Ovary (tissue), 3 donors: Measurements from ENCODE around the gene CXCR1.

Source experiments
- CTCF ChIP-seq, 3 donors: fragments of 450-650 bp in 2 of 3; fragments of 200-600 bp in 1 of 3; IDR thresholded peaks; one replicate each; pipeline versions ENCODE4 v1.5.1 to v1.8.0; 2016 to 2022; ENCODE audit warnings: antibody characterized with exemption in 3 of 3, mild to moderate bottlenecking in 1 of 3
- EP300 ChIP-seq: sonication (generic); formaldehyde crosslinking; IDR thresholded peaks from one replicate; pipeline ENCODE4 v1.6.1; 2017; ENCODE audit warnings: antibody characterized with exemption
- POLR2A ChIP-seq: fragments of 450-650 bp; IDR thresholded peaks from one replicate; pipeline ENCODE4 v1.6.1; 2017; ENCODE audit warnings: antibody characterized with exemption, mild to moderate bottlenecking, moderate library complexity
- donor health status: DM: no; HTN: no; CAD: no.

DNA sequence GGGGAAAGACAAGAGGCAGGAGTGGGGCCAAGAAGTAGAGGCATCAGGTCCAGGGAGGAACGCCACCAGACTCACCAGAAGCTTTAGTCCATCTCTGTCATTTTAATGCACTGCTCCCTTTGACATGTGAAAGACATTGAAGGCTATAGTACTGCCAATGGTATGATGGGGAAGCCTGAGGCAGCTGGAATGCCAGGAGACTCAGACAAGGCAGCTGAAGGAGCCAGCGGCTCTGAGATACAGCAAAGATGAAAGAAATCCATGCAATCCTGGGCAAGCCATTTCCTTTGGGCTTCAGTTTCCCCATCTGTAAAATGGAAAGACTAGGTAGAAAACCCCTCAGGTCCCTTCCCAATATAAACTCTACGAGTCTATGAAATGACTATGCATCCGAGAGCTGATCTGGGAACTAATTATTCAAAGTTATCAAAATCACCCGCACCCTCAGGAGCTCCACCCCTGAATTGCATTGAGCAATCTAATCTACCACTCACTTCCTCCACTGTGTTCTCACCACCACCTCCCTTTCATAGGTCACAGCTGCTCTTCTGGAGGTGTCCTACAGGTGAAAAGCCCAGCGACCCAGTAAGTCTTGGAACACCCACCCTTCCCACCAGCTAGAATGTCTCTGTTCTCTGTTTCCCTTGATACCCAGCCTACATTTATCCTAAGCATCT, 37.8 kb downstream of the CXCR1 start:
- TF ChIP-seq CTCF (IDR thresholded peaks at IDR 0.05), result no peak
- TF ChIP-seq POLR2A, result no peak
- TF ChIP-seq EP300, result no peak
